GM23338 (cell line): ENCODE results near the gene BCL10. TPM values are rescaled to one million over a fixed set of nuclear protein-coding genes. Genes with fewer than 3 reads are reported as not detected.

ENCODE experiments used
- ATAC-seq: fragments of 200-7000 bp; cut with Tn5 transposase; 3 replicates; pipeline ENCODE4 v1.9.1; 2020
- DNase-seq: peaks from one replicate; pipeline ENCODE4 v3.0.0-alpha.2; 2015; ENCODE audit warnings: low spot score
- H2AFZ ChIP-seq: fragments of 200-600 bp; sonication (generic); 2 replicates; pipeline ENCODE4 v1.8.0; 2016; ENCODE audit warnings: antibody characterized with exemption, mild to moderate bottlenecking, moderate library complexity
- H3F3A ChIP-seq: fragments of 200-600 bp; sonication (generic); replicated peaks from 2 replicates; pipeline ENCODE4 v1.8.0; 2017; ENCODE audit warnings: antibody characterized with exemption, mixed run types, low read depth
- H3K27ac ChIP-seq: fragments of 200-600 bp; sonication (generic); 2 replicates; pipeline ENCODE4 v1.6.1; 2016; ENCODE audit warnings: low read depth
- H3K27me3 ChIP-seq: fragments of 200-600 bp; sonication (generic); 2 replicates; pipeline ENCODE4 v1.8.0; 2016; ENCODE audit warnings: mild to moderate bottlenecking, mixed run types, moderate library complexity; ENCODE audit not compliant: insufficient read depth
- H3K36me3 ChIP-seq: fragments of 200-600 bp; sonication (generic); 2 replicates; pipeline ENCODE4 v1.8.0; 2016; ENCODE audit warnings: mild to moderate bottlenecking; ENCODE audit not compliant: insufficient read depth
- H3K4me1 ChIP-seq: fragments of 200-600 bp; sonication (generic); 2 replicates; pipeline ENCODE4 v1.8.0; 2016; ENCODE audit warnings: mild to moderate bottlenecking, moderate library complexity; ENCODE audit not compliant: insufficient read depth
- H3K4me2 ChIP-seq: fragments of 200-600 bp; sonication (generic); 2 replicates; pipeline ENCODE4 v1.7.1; 2017; ENCODE audit warnings: mixed run types
- H3K4me3 ChIP-seq: fragments of 200-600 bp; sonication (generic); 2 replicates; pipeline ENCODE4 v1.6.1; 2016; ENCODE audit warnings: mixed run types
- H3K79me2 ChIP-seq: fragments of 200-600 bp; sonication (generic); replicated peaks from 2 replicates; pipeline ENCODE4 v1.8.0; 2017; ENCODE audit warnings: mild to moderate bottlenecking; ENCODE audit not compliant: insufficient read depth
- H3K9me2 ChIP-seq: fragments of 200-600 bp; sonication (generic); 2 replicates; pipeline ENCODE4 v1.8.0; 2017; ENCODE audit not compliant: insufficient read depth
- H4K20me1 ChIP-seq: fragments of 200-600 bp; sonication (generic); replicated peaks from 2 replicates; pipeline ENCODE4 v1.8.0; 2017; ENCODE audit warnings: mild to moderate bottlenecking; ENCODE audit not compliant: insufficient read depth
- H3K27ac Mint-ChIP-seq: 2 replicates; pipeline ENCODE4 v1.8.0; 2020; ENCODE audit warnings: inconsistent platforms, mild to moderate bottlenecking, moderate library complexity, mixed read lengths
- H3K27me3 Mint-ChIP-seq: 3 replicates; pipeline ENCODE4 v1.8.0; 2022; ENCODE audit warnings: low read depth, mild to moderate bottlenecking, moderate library complexity, mixed read lengths, inconsistent platforms; ENCODE audit not compliant: insufficient read depth, poor library complexity
- H3K36me3 Mint-ChIP-seq: 3 replicates; pipeline ENCODE4 v1.8.0; 2021; ENCODE audit warnings: low read depth, mild to moderate bottlenecking, inconsistent platforms, moderate library complexity, mixed read lengths
- H3K4me1 Mint-ChIP-seq: 3 replicates; pipeline ENCODE4 v1.8.0; 2020; ENCODE audit warnings: mild to moderate bottlenecking, inconsistent platforms, mixed read lengths
- H3K4me3 Mint-ChIP-seq: 3 replicates; pipeline ENCODE4 v1.8.0; 2021; ENCODE audit warnings: moderate library complexity, mild to moderate bottlenecking, inconsistent platforms, mixed read lengths
- H3K9me3 Mint-ChIP-seq: 3 replicates; pipeline ENCODE4 v1.8.0; 2020; ENCODE audit warnings: moderate library complexity, mild to moderate bottlenecking, inconsistent platforms, mixed read lengths
- CREB1 ChIP-seq: fragments of 250-450 bp; sonication (Bioruptor Pico); IDR thresholded peaks from 2 replicates; pipeline ENCODE4 v1.5.0; 2020; ENCODE audit warnings: low read depth, mild to moderate bottlenecking, moderate library complexity
- EZH2phosphoT487 ChIP-seq: fragments of 200-600 bp; sonication (generic); IDR thresholded peaks from one replicate; pipeline ENCODE4 v1.8.1; 2018; ENCODE audit warnings: antibody characterized with exemption; ENCODE audit not compliant: unreplicated experiment
- JUNB ChIP-seq: IDR thresholded peaks from one replicate; pipeline ENCODE4 v1.6.1; 2016; ENCODE audit warnings: antibody characterized with exemption; ENCODE audit not compliant: unreplicated experiment
- POLR2AphosphoS5 ChIP-seq: IDR thresholded peaks from 2 replicates; pipeline ENCODE4 v1.6.1; 2016; ENCODE audit warnings: antibody characterized with exemption, low read depth
- REST ChIP-seq: IDR thresholded peaks from one replicate; pipeline ENCODE4 v1.6.1; 2018; ENCODE audit warnings: antibody characterized with exemption; ENCODE audit not compliant: unreplicated experiment
- ZNF331 ChIP-seq: fragments of 250-450 bp; sonication (Bioruptor Pico); IDR thresholded peaks from 2 replicates; pipeline ENCODE4 v1.5.0; 2020; ENCODE audit warnings: low read depth, mild to moderate bottlenecking, moderate library complexity
- ZNF462 ChIP-seq: fragments of 250-450 bp; sonication (Bioruptor Pico); IDR thresholded peaks from 2 replicates; pipeline ENCODE4 v1.5.0; 2020; ENCODE audit warnings: mild to moderate bottlenecking, moderate library complexity
- polyA plus RNA-seq: library from polyadenylated mRNA; unstranded; fragments of >200 nt; fragmentation: Nextera tagmentation; extraction: Ambion mirVana; gene quantifications from 2 replicates; pipeline ENCODE4 v1.2.1, GENCODE V29; 2016
- total RNA-seq: library from RNA; depleted of rRNA; stranded (reverse); fragments of >200 nt; shearing (Covaris generic); gene quantifications from 2 replicates; pipeline ENCODE4 v1.2.3, GENCODE V29; 2014

Gene BCL10
- total and polyA plus RNA-seq, 2 experiments from 2014 or later, result 23.1 to 33.7 TPM

GRCh38 chr1:85323770-85324169 lies 47.3 kb upstream of the BCL10 start (continued):
- TF ChIP-seq ZNF462 (CRISPR knock-in tag), result no peak
- no peak for TF ChIP-seq EZH2phosphoT487
- no peak for TF ChIP-seq CREB1 (CRISPR knock-in tag)

- Histone ChIP-seq H4K20me1 (no peaks in the 10 kb centered on the region), H3K79me2 (no peaks in the 10 kb centered on the region), H3K27ac (no peak overlapping the region), H3F3A (no peaks in the 10 kb centered on the region), H3K4me3 (no peak overlapping the region), H3K27me3 (no peaks in the 10 kb centered on the region), H3K36me3 (no peaks in the 10 kb centered on the region), H3K4me2 (no peak overlapping the region), H3K4me1 (peaks cover 20% of the 10 kb centered on the region), H3K9me2 (no peaks in the 10 kb centered on the region), H2AFZ (no peak overlapping the region)
- Mint-ChIP-seq H3K36me3 (no peaks in the 10 kb centered on the region), H3K4me3 (no peak overlapping the region), H3K4me1 (peaks cover 38% of the 10 kb centered on the region), H3K27me3 (no peaks in the 10 kb centered on the region), H3K27ac (no peak overlapping the region), H3K9me3 (no peaks in the 10 kb centered on the region)
- DNase-seq, result no peak
- ATAC-seq, result no peak
- no peak for TF ChIP-seq REST
- no peak for TF ChIP-seq JUNB
- TF ChIP-seq ZNF331 (CRISPR knock-in tag), result no peak
- TF ChIP-seq ZNF462 (CRISPR knock-in tag), result no peak
- no peak for TF ChIP-seq POLR2AphosphoS5
Observed at GRCh38 chr1:85322655-85323054, 46.2 kb upstream of the BCL10 start.
